ENCODE results near the gene CAMTA1. TPM values are rescaled to one million over a fixed set of nuclear protein-coding genes. Genes with fewer than 3 reads are reported as not detected.

The CAMTA1 gene
- total RNA-seq, 2 experiments from 2014 or later, result 43.9 to 73.3 TPM

DNA sequence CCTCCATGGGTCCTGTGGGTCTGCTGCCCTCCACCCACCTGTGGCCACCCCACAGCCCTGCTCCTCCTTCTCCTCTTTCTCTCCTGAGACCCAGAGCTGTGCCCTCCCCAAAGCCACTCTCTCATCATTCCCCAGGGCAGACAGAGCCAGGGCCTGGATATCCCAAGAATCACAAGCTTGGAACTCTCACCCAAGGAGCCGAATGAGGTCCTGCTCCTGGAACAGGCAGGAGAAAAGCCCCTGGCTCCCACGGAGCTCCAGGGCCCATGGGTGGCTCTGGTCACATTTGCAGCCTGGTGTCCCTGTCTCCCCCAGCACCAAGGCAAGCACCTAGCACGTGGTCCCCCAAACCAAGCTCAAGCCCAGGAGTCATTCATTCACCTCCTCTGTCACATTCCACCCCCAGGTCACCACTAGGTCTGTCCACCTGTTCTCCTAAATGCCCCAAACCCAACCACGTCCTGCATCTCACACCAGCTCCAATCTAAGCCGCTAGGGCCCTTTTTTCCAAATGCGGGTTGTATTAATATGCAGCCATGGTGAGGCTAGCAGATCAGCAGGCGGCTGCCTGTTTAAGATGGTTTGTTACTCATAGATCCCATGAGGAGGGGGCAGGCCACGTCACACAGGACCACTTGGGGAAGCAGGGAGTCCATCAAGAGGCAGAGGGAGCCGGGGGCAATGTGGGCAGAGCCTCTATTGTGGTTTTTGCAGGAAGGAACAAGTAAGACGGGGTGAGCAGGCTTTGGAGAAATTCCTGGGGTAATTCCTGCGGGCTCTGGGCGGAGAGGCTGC lies 770.3 kb downstream of the CAMTA1 start:
- Histone ChIP-seq H3K4me3 (ENCODE audit: low read depth, low read length, poor library complexity, severe bottlenecking) (no peak overlapping the region), H3K9me2 (ENCODE audit: insufficient read depth, low read length) (no peaks in the 10 kb centered on the region), H4K20me1 (ENCODE audit: insufficient read depth, low read length) (no peaks in the 10 kb centered on the region), H3K79me2 (ENCODE audit: insufficient read depth, low read depth, low read length) (no peaks in the 10 kb centered on the region), H3K4me2 (ENCODE audit: low read length) (no peak overlapping the region), H3K27ac (ENCODE audit: low read depth, low read length, poor library complexity, severe bottlenecking) (no peak overlapping the region), H3K36me3 (ENCODE audit: insufficient read depth, low read length) (no peaks in the 10 kb centered on the region), H3K4me1 (ENCODE audit: insufficient read depth, low read length, poor library complexity, severe bottlenecking) (no peaks in the 10 kb centered on the region), H3K9me3 (ENCODE audit: low read length) (no peaks in the 10 kb centered on the region), H2AFZ (ENCODE audit: low read length) (no peak overlapping the region)
- ChIA-PET CTCF (ENCODE audit: unreplicated experiment) (no interaction called here), POLR2A (no interaction called here)
- no TSS peak for BruUV-seq (replicated peaks)
- DNase-seq (ENCODE audit: low spot score), result no peak
- intact Hi-C loops (cut with micrococcal nuclease; ENCODE audit: unreplicated experiment), result no loop called here
- TF ChIP-seq EZH2phosphoT487 (IDR thresholded peaks at IDR 0.05; ENCODE audit: borderline replicate concordance, low read depth, low read length), result no peak
- TF ChIP-seq, protein P1, sequence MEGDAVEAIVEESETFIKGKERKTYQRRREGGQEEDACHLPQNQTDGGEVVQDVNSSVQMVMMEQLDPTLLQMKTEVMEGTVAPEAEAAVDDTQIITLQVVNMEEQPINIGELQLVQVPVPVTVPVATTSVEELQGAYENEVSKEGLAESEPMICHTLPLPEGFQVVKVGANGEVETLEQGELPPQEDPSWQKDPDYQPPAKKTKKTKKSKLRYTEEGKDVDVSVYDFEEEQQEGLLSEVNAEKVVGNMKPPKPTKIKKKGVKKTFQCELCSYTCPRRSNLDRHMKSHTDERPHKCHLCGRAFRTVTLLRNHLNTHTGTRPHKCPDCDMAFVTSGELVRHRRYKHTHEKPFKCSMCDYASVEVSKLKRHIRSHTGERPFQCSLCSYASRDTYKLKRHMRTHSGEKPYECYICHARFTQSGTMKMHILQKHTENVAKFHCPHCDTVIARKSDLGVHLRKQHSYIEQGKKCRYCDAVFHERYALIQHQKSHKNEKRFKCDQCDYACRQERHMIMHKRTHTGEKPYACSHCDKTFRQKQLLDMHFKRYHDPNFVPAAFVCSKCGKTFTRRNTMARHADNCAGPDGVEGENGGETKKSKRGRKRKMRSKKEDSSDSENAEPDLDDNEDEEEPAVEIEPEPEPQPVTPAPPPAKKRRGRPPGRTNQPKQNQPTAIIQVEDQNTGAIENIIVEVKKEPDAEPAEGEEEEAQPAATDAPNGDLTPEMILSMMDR (conservative IDR thresholded peaks at IDR 0.05; ENCODE audit: low read length), result no peak

DNA sequence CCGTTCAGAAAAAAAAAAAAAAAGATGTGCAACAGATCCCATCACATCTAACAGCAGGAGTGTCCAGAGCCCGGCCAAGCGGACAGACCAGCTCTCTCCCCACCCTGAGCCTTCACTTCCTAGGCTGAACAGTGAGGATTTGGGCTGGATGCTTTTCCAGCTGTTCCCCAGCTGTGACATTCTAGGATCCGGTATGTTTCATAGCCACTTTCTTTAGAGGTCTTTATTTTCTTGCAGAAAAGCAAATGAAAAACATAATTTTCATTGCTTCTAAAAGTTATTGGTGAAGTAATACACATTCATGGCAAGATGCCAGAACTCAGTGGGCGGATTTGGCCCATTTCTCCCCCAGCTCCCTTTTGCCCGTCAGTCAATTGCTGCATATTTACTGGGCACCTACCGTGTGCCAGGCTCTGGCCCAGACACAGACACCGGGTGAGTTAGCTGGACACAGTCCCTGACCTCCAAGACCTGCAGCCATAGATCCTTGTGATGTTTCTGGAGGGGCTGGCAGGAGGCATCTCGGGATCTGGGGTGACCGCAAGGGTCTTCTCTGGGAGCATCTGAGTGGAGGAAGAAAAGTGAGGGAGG lies 772.1 kb downstream of the CAMTA1 start:
- BruUV-seq (replicated peaks), result no TSS peak
- H3K36me3 ChIP-seq (ENCODE audit: insufficient read depth, low read length), result no peaks in the 10 kb centered on the region
- no peak overlapping the region for H3K4me2 ChIP-seq (ENCODE audit: low read length)
- H3K9me3 ChIP-seq (ENCODE audit: low read length), result no peaks in the 10 kb centered on the region
- no peak overlapping the region for H3K27ac ChIP-seq (ENCODE audit: low read depth, low read length, poor library complexity, severe bottlenecking)
- no peaks in the 10 kb centered on the region for H3K9me2 ChIP-seq (ENCODE audit: insufficient read depth, low read length)
- POLR2A ChIA-PET, result no interaction called here
- intact Hi-C loops (cut with micrococcal nuclease; ENCODE audit: unreplicated experiment), result no loop called here
- no peaks in the 10 kb centered on the region for H4K20me1 ChIP-seq (ENCODE audit: insufficient read depth, low read length)
- H3K79me2 ChIP-seq (ENCODE audit: insufficient read depth, low read depth, low read length), result no peaks in the 10 kb centered on the region
- no peaks in the 10 kb centered on the region for H3K4me1 ChIP-seq (ENCODE audit: insufficient read depth, low read length, poor library complexity, severe bottlenecking)
- no peak overlapping the region for H3K4me3 ChIP-seq (ENCODE audit: low read depth, low read length, poor library complexity, severe bottlenecking)
- DNase-seq (ENCODE audit: low spot score), result no peak
- TF ChIP-seq EZH2phosphoT487 (IDR thresholded peaks at IDR 0.05; ENCODE audit: borderline replicate concordance, low read depth, low read length), result no peak
- TF ChIP-seq, protein P1 (conservative IDR thresholded peaks at IDR 0.05; ENCODE audit: low read length), result no peak
- CTCF ChIA-PET (ENCODE audit: unreplicated experiment), result no interaction called here
- H2AFZ ChIP-seq (ENCODE audit: low read length), result no peak overlapping the region

DNA sequence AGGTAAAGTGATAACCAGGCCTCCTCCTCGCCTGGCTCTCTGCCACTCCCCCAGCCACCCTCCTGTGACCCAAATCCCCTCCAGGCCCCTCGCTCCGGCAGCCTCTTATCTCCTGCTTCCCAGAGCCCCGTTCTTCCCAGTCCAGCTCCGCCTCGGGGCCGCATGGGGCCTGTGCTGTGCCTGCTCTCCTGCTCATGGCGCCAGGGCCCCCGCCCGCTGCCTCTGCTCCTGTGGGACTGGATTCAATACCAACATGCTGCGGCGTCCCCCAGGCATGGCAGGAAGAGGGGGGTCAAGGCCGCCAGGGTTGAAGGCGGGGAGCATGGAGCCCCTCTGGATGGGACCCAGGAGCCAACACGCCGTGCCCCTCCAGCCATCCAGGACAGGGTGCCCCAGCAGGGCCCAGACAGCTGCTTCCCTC lies 772.8 kb downstream of the CAMTA1 start:
- TF ChIP-seq, protein P1 (conservative IDR thresholded peaks at IDR 0.05; ENCODE audit: low read length), result no peak
- TF ChIP-seq EZH2phosphoT487 (IDR thresholded peaks at IDR 0.05; ENCODE audit: borderline replicate concordance, low read depth, low read length), result no peak
- intact Hi-C loops (cut with micrococcal nuclease; ENCODE audit: unreplicated experiment), result no loop called here
- Histone ChIP-seq H3K4me1 (ENCODE audit: insufficient read depth, low read length, poor library complexity, severe bottlenecking) (no peaks in the 10 kb centered on the region), H3K36me3 (ENCODE audit: insufficient read depth, low read length) (no peaks in the 10 kb centered on the region), H4K20me1 (ENCODE audit: insufficient read depth, low read length) (no peaks in the 10 kb centered on the region), H3K4me2 (ENCODE audit: low read length) (no peak overlapping the region), H3K4me3 (ENCODE audit: low read depth, low read length, poor library complexity, severe bottlenecking) (no peak overlapping the region), H2AFZ (ENCODE audit: low read length) (no peak overlapping the region), H3K9me2 (ENCODE audit: insufficient read depth, low read length) (no peaks in the 10 kb centered on the region), H3K79me2 (ENCODE audit: insufficient read depth, low read depth, low read length) (no peaks in the 10 kb centered on the region), H3K9me3 (ENCODE audit: low read length) (no peaks in the 10 kb centered on the region), H3K27ac (ENCODE audit: low read depth, low read length, poor library complexity, severe bottlenecking) (no peak overlapping the region)
- CTCF ChIA-PET (ENCODE audit: unreplicated experiment), result no interaction called here
- POLR2A ChIA-PET, result no interaction called here
- BruUV-seq (replicated peaks), result no TSS peak
- DNase-seq (ENCODE audit: low spot score), result no peak
